Measurements from ENCODE around the gene LY9. TPM values are rescaled to one million over a fixed set of nuclear protein-coding genes. Genes with fewer than 3 reads are reported as not detected.
A peak's percentile ranks its signal among the peaks of the same experiment; 100 is the strongest.
"Not testable (repeated sequence)": the region's sequence is repeated elsewhere in the genome, so short reads cannot be mapped to it uniquely, and the experiment has no call there.

Gene LY9
- total RNA-seq, 2 experiments from 2014 or later = 4.8 to 4.9 TPM

DNA sequence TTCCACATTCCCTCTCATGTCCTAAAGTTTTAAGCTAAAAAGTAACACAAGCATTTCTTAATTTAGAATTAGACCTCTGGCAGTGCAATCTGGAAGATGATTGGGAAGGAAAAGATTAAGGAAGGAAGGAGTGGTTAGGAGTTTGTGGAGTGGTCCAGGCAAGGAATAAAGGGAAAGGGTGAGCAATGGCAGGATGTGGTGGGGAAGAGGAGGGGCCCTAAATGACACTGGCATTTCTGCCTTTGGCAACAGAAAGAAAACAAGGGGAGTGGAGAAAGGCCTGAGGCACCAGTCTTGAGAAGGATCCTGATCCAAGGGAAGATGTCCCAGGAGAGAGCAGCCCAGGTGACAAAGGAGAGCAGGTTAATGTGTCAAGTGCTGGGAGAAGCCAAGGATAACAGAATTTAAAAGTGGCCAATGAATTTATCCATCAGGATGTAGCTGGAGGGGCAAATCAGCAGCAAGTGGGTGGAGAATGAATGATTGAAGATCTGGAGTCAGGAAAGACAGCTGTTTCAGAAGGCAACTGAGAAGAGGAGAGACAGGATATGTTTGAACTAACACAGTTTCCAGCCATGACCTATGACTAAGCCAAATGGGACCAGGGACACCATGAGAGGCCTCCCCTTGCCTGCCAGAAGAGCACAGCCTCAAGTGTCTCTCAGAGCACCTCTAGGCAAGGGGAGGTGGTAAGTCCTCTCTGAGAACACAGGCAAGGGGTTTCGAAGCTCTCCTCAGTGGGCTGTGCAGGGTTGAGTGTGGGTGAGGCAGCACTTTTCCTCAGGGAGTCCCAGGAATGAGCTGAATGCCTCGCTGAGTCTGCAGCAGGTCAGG, 20.9 kb upstream of the LY9 start:
- POLR2A ChIA-PET = interaction anchor here (1.4 kb wide), 1 partner anchor 21 kb away, joined by 4 read pairs; the partner anchor contains the start of gene LY9
- CTCF ChIA-PET = interaction anchor here (1.0 to 10.4 kb wide), 13 partner anchors 10 to 398 kb away, joined by 3 to 154 read pairs (median 30); partner anchors contain the start of genes ITLN2 and LY9
- Mint-ChIP-seq H3K27me3 (no peaks in the 10 kb centered on the region), H3K4me1 (ENCODE audit: low read depth) (peaks cover 29% of the 10 kb centered on the region), H3K36me3 (no peaks in the 10 kb centered on the region), H3K4me3 (no peak overlapping the region), H3K9me3 (no peaks in the 10 kb centered on the region), H3K27ac (no peak overlapping the region)
- no peak for DNase-seq
- intact Hi-C loops (cut with micrococcal nuclease) = loop anchor here (5.0 kb wide), 2 partner anchors 37 to 102 kb away; no protein-coding TSS in a partner anchor

DNA sequence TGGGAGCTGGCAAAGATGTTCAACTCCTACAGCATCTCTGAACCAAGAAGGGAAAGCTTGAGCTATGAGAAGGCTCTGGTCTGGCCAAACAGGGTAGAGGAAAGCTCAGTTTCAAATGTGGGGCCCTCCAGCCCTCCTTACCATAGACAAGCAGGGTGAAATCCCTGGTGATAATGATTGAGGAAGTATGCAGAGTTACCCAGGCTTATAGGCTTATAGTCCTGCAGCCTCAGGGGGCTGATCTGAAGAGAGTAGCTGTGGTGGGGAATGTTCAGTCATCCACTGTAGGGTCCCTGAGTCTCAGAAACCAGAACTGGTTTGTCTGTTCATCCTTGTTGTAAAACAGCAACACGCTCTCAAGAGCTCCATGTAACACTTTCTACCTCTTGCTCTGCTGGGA, 19.8 kb upstream of the LY9 start:
- Mint-ChIP-seq H3K4me1 (ENCODE audit: low read depth) (peaks cover 29% of the 10 kb centered on the region), H3K9me3 (no peaks in the 10 kb centered on the region)

DNA sequence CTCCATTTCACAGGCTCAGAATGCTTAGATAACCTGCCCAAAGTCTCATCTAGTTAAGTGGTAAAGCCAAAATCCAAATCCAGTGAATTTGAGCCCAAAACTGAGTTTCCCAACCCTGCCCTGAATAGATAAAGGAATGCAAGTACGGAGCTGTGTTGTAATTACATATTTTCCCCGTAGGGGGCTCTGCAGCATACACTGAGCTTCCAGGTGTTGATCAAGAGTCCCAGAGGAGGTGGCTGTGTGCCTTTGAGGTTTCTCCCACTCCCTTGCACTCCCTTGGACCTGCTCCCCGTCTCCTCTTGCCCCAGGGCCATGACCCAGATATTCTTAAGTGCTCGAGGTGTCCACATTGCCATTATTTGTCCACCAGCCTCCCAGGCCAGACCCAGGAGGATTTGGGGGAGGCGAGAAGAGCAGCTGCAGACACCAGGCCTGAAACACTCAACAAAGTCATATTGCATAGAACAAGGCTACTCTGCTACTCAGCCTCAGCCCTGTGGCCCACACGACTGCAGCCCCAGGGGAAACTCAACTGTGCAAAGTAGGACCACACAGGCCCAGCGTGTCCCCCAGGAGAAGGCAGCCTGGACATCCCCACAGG, 18.4 kb upstream of the LY9 start:
- H3K9me3 Mint-ChIP-seq = no peaks in the 10 kb centered on the region
- no peak overlapping the region for H3K4me3 Mint-ChIP-seq
- peaks cover 38% of the 10 kb centered on the region for H3K4me1 Mint-ChIP-seq (ENCODE audit: low read depth)
- H3K36me3 Mint-ChIP-seq = no peaks in the 10 kb centered on the region
- H3K27me3 Mint-ChIP-seq = no peaks in the 10 kb centered on the region
- POLR2A ChIA-PET = no interaction called here
- intact Hi-C loops (cut with micrococcal nuclease) = loop anchor here (1.0 to 5.0 kb wide), 4 partner anchors 35 to 177 kb away; partner anchors contain the start of gene ITLN2
- DNase-seq = peak; percentile 58
- no peak overlapping the region for H3K27ac Mint-ChIP-seq
- CTCF ChIA-PET = interaction anchor here (0.7 to 10.4 kb wide), 39 partner anchors 9 to 320 kb away, joined by 3 to 154 read pairs (median 6); partner anchors contain the start of genes ARHGAP30, ITLN1, ITLN2 and LY9

More for the DNA sequence above, 19.8 kb upstream of the LY9 start:
- intact Hi-C loops (cut with micrococcal nuclease) = loop anchor here (5.0 kb wide), 2 partner anchors 36 to 101 kb away; no protein-coding TSS in a partner anchor
- POLR2A ChIA-PET = interaction anchor here (1.4 kb wide), 1 partner anchor 20 kb away, joined by 4 read pairs; the partner anchor contains the start of gene LY9
- H3K4me3 Mint-ChIP-seq = no peak overlapping the region
- CTCF ChIA-PET = interaction anchor here (1.0 to 10.4 kb wide), 18 partner anchors 8 to 399 kb away, joined by 3 to 154 read pairs (median 18); partner anchors contain the start of genes ITLN2 and LY9
- no peak overlapping the region for H3K27ac Mint-ChIP-seq
- H3K36me3 Mint-ChIP-seq = no peaks in the 10 kb centered on the region
- DNase-seq = no peak
- no peaks in the 10 kb centered on the region for H3K27me3 Mint-ChIP-seq

DNA sequence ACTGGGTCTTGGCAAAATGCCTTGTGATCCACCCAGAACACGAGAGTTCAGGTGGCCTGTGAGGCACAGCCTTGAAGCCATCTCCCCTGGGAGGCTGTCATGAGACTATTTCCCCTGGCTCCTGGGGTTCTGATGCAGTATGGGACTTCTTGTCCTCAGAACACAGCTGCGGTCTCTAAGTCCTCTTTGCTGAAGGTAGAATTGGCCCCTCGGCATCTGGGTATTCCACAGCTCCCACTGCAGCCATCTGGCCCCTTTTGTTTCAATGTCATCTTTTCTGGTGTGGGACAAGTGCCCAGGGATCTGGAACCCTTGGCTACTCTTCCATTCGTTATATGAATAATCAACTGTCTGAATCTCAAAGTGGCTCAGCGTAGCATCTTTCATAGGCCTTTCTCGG, 17.0 kb upstream of the LY9 start:
- Mint-ChIP-seq H3K9me3 (no peaks in the 10 kb centered on the region), H3K36me3 (no peaks in the 10 kb centered on the region), H3K27ac (no peak overlapping the region), H3K4me1 (ENCODE audit: low read depth) (peaks cover 35% of the 10 kb centered on the region), H3K27me3 (no peaks in the 10 kb centered on the region), H3K4me3 (no peak overlapping the region)
- ChIA-PET CTCF (interaction anchor here (0.6 to 10.4 kb wide), 17 partner anchors 10 to 174 kb away, joined by 3 to 154 read pairs (median 7); partner anchors contain the start of genes ITLN2, LY9 and SLAMF7), POLR2A (no interaction called here)
- DNase-seq = no peak
- intact Hi-C loops (cut with micrococcal nuclease) = loop anchor here (5.0 kb wide), 2 partner anchors 33 to 98 kb away; no protein-coding TSS in a partner anchor

DNA sequence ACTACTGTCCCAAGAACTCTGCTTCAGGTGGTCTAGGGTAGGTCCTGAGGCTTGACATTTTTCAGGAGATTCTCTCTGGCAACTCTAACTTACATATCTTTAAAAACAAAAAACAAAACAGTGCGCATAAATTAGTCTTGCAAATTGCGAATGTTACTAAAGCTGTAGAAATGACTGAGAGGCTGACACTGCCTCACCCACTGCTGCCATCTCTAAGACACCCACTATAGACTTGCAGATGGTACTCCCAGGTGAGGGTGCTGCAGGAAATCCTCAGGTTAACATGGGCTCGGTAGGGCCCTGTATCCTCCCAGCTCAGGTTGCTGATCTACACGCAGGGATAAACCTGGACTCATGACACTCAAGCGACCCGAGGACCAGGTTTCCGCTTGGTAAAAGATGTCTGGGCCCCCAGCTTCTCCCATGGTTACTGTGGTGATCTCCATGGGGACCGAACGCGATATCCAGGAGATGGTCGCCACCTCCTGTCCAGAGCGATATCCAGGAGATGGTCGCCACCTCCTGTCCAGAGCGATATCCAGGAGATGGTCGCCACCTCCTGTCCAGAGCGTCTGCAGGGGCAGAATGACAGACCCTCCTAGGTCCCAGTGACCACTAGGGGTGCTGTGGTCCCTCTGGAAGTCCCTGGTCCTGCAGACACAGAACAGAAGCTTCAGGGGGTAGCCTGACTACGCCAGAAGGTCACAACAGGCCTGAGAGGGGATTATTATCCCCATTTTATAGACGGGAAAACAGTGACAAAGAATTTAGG, 16.2 kb upstream of the LY9 start:
- DNase-seq = peak; percentile 56
- Mint-ChIP-seq H3K27me3 (no peaks in the 10 kb centered on the region), H3K4me3 (no peak overlapping the region), H3K36me3 (no peaks in the 10 kb centered on the region), H3K4me1 (ENCODE audit: low read depth) (peaks cover 33% of the 10 kb centered on the region), H3K27ac (no peak overlapping the region), H3K9me3 (no peaks in the 10 kb centered on the region)
- CTCF ChIA-PET = interaction anchor here (0.6 to 10.4 kb wide), 31 partner anchors 9 to 177 kb away, joined by 3 to 154 read pairs (median 3); partner anchors contain the start of genes CD48, ITLN2, LY9 and SLAMF7
- POLR2A ChIA-PET = interaction anchor here (3.4 kb wide), 1 partner anchor 17 kb away, joined by 23 read pairs; the partner anchor contains the start of gene LY9
- intact Hi-C loops (cut with micrococcal nuclease) = loop anchor here (2.0 to 5.0 kb wide), 3 partner anchors 32 to 171 kb away; no protein-coding TSS in a partner anchor

DNA sequence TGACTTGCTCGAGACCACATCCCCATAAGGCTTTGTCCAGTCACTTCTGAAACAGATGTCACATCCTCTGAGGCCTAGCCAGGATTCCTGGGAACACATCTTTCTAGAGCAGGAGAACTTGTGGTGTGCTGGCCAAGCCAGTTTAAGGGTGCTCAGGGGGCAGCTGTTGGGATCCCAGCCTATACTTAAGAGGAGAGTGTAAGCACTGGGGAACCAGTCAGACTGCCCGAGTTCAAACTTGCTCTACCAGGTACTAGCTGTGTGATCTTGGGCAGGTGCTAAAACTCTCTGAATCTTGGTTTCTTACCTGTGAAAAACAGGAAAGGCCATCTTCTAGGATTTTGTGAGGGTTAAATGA, 15.6 kb upstream of the LY9 start:
- H3K9me3 Mint-ChIP-seq = no peaks in the 10 kb centered on the region
- intact Hi-C loops (cut with micrococcal nuclease) = loop anchor here (2.0 kb wide), 1 partner anchor 170 kb away; no protein-coding TSS in a partner anchor
- H3K27ac Mint-ChIP-seq = no peak overlapping the region
- no peaks in the 10 kb centered on the region for H3K27me3 Mint-ChIP-seq
- no peak overlapping the region for H3K4me3 Mint-ChIP-seq
- peaks cover 27% of the 10 kb centered on the region for H3K4me1 Mint-ChIP-seq (ENCODE audit: low read depth)
- CTCF ChIA-PET = interaction anchor here (0.6 to 10.4 kb wide), 27 partner anchors 11 to 457 kb away, joined by 3 to 154 read pairs (median 4); partner anchors contain the start of genes CD48, ITLN2 and LY9
- POLR2A ChIA-PET = interaction anchor here (3.4 kb wide), 1 partner anchor 16 kb away, joined by 23 read pairs; the partner anchor contains the start of gene LY9
- no peak for DNase-seq
- H3K36me3 Mint-ChIP-seq = no peaks in the 10 kb centered on the region

DNA sequence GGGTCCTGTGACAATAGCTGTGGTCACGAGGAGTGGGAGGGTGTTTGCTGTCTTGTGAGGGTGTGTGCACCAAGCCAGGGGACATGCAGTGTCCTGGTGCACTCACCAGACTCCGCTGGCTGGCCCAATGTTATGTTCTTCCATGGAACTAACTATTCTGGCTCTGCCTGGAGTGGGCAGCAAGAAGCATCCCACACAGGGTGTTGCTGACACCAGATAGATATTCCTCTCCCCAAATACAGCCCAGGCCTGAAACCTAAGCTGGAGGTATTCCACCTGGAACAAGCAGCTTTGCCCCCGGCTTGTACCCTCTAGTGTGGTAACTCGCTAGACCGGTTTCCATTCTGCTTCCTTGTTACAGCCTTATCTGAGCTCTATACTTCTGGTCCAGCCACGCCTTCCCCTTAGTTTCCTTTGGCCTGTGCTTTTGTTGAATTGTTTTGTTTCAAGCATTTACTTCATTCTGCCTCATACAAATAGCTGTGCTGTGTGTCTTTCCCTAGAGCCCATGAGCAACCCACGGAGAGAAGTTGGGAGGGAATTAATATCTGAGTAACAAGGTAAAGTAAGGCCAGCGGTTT, 14.7 kb upstream of the LY9 start:
- ChIA-PET CTCF (interaction anchor here (1.1 to 10.4 kb wide), 20 partner anchors 8 to 209 kb away, joined by 3 to 154 read pairs (median 10); partner anchors contain the start of genes ITLN2 and LY9), POLR2A (interaction anchor here (0.9 to 3.4 kb wide), 3 partner anchors 16 to 74 kb away, joined by 3 to 23 read pairs (median 4); partner anchors contain the start of gene LY9)
- intact Hi-C loops (cut with micrococcal nuclease) = loop anchor here (2.0 kb wide), 1 partner anchor 170 kb away; no protein-coding TSS in a partner anchor
- H3K27me3 Mint-ChIP-seq = no peaks in the 10 kb centered on the region
- H3K36me3 Mint-ChIP-seq = no peaks in the 10 kb centered on the region
- DNase-seq = no peak
- no peak overlapping the region for H3K27ac Mint-ChIP-seq
- peaks cover 24% of the 10 kb centered on the region for H3K4me1 Mint-ChIP-seq (ENCODE audit: low read depth)
- H3K4me3 Mint-ChIP-seq = no peak overlapping the region
- H3K9me3 Mint-ChIP-seq = no peaks in the 10 kb centered on the region

DNA sequence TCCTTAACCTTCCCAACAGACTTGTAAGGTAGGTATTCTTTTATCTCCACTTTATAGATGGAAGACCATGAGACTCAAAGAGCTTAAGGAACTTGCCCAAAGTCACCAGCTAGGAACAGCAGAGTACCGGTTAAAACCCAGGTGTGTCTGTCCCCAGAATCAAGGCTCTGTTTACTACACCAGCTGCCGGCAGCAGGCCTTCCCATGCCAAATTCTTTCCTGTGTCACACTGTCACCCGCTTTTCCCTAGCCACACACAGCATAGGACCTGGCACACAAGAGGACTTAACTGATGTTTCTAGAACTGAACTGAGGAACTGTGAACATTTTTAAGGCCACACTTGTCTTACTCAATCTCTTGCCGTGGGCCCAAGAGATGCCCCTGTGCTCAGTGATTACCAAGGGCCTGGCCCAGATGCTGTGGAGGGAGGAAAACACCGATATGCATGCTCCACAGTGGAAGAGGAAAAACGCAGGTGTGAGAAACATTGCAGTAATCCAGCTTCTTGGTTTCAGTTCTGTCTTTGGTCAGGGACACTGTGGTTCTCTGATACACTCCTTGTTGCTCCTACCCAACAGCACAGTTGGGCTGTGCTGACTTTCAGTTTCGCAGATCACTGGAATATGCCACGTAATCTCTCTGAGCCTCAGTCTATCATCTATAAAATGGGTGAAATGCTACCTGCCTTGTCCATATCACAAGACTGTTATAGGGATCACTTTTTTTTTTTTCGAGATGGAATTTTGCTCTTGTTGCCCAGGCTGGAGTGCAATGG, 13.9 kb upstream of the LY9 start:
- Mint-ChIP-seq H3K4me3 (no peak overlapping the region), H3K27ac (peak overlapping the region; percentile 36), H3K36me3 (no peaks in the 10 kb centered on the region), H3K4me1 (ENCODE audit: low read depth) (peaks cover 24% of the 10 kb centered on the region), H3K27me3 (no peaks in the 10 kb centered on the region), H3K9me3 (no peaks in the 10 kb centered on the region)
- DNase-seq = peak; percentile 62
- POLR2A ChIA-PET = interaction anchor here (0.9 to 3.4 kb wide), 3 partner anchors 15 to 74 kb away, joined by 3 to 23 read pairs (median 4); partner anchors contain the start of gene LY9
- CTCF ChIA-PET = interaction anchor here (0.8 to 10.4 kb wide), 17 partner anchors 9 to 208 kb away, joined by 3 to 154 read pairs (median 12); partner anchors contain the start of genes ITLN2 and LY9
- intact Hi-C loops (cut with micrococcal nuclease) = loop anchor here (2.0 kb wide), 1 partner anchor 169 kb away; no protein-coding TSS in a partner anchor

DNA sequence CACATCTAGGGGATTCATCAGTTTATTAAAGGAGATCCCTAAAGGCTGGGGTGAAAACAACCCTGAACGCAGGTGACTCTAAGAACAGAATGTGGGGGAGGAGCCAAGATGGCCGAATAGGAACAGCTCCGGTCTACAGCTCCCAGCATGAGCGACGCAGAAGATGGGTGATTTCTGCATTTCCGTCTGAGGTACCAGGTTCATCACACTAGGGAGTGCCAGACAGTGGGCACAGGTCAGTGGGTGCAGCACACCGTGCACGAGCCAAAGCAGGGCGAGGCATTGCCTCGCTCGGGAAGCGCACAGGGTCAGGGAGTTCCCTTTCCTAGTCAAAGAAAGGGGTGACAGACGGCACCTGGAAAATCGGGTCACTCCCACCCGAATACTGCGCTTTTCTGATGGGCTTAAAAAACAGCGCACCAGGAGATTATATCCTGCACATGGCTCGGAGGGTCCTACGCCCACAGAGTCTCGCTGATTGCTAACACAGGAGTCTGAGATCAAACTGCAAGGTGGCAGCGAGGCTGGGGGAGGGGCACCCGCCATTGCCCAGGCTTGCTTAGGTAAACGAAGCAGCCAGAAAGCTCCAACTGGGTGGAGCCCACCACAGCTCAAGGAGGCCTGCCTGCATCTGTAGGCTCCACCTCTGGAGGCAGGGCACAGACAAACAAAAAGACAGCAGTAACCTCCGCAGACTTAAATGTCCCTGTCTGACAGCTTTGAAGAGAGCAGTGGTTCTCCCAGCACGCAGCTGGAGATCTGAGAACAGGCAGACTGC, 12.8 kb upstream of the LY9 start:
- H3K36me3 Mint-ChIP-seq; intact Hi-C loops (cut with micrococcal nuclease); H3K9me3 Mint-ChIP-seq; H3K4me3 Mint-ChIP-seq; H3K27ac Mint-ChIP-seq; H3K27me3 Mint-ChIP-seq; DNase-seq: not testable (repeated sequence)
- H3K4me1 Mint-ChIP-seq (ENCODE audit: low read depth) = peaks cover 18% of the 10 kb centered on the region
- CTCF ChIA-PET = interaction anchor here (0.8 to 4.4 kb wide), 2 partner anchors 14 to 60 kb away, joined by 3 to 77 read pairs; partner anchors contain the start of gene LY9
- POLR2A ChIA-PET = interaction anchor here (3.4 kb wide), 1 partner anchor 14 kb away, joined by 23 read pairs; the partner anchor contains the start of gene LY9

Measured in activated CD4-positive, alpha-beta memory T cell treated with anti-CD3 and anti-CD28 coated beads for 36 hours (primary cell).